ENCODE results near the gene OXCT1.

DNA sequence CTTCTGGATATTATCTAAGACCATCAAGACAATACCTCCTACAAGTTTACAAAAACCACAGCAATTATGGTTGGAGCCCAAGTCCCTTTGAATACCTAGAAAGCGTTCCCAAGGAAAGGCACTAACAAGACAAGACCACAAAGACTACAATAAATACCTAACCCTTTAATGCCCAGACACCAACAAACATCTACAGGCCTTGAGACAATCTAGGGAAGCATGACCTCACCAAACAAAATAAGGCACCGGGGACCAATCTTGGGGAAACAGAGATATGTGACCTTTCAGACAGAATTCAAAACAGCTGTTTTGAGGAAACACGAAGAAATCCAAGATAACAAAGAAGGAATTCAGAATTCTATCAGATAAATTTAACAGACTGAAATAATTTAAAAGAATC lies 37.8 kb downstream of the OXCT1 start:
- TF ChIP-seq POLR2A (IDR thresholded peaks at IDR 0.05; ENCODE audit: extremely low read depth, insufficient read length) = no peak
- TF ChIP-seq CTCF (IDR thresholded peaks at IDR 0.05; ENCODE audit: low read depth, low read length) = no peak
